Spinal cord (tissue), 10 donors: ENCODE data around the gene INPP5F. TPM values are rescaled to one million over a fixed set of nuclear protein-coding genes. Genes with fewer than 3 reads are reported as not detected.
"Not testable (repeated sequence)": the region's sequence is repeated elsewhere in the genome, so short reads cannot be mapped to it uniquely, and the experiment has no call there.

Source experiments
- DNase-seq, 6 donors: peaks; one replicate each; pipeline versions ENCODE4 v3.0.0 to v3.0.0-alpha.2; 2013 to 2015; ENCODE audit warnings: low spot score in 6 of 6, low read depth in 4 of 6
- H3K27ac ChIP-seq: one replicate; pipeline ENCODE4 v1.5.1; 2013; ENCODE audit warnings: low read depth, low read length, control low read depth
- H3K27me3 ChIP-seq: one replicate; pipeline ENCODE4 v1.6.1; 2013; ENCODE audit warnings: low read length; ENCODE audit not compliant: control insufficient read depth, insufficient read depth
- H3K36me3 ChIP-seq: one replicate; pipeline ENCODE4 v1.6.1; 2013; ENCODE audit warnings: low read length; ENCODE audit not compliant: control insufficient read depth, insufficient read depth
- H3K4me1 ChIP-seq: one replicate; pipeline ENCODE4 v1.6.1; 2013; ENCODE audit warnings: low read length; ENCODE audit not compliant: control insufficient read depth, insufficient read depth
- H3K4me3 ChIP-seq: one replicate; pipeline ENCODE4 v1.5.1; 2013; ENCODE audit warnings: low read depth, low read length, control low read depth
- H3K9me3 ChIP-seq: one replicate; pipeline ENCODE4 v1.6.1; 2013; ENCODE audit warnings: low read length; ENCODE audit not compliant: control insufficient read depth, insufficient read depth
- WGBS: methylation state at CpG from one replicate; pipeline ENCODE4 v1.1.5; 2013; ENCODE audit warnings: missing lambda C conversion rate; ENCODE audit not compliant: insufficient coverage; 5-methylcytosine and 5-hydroxymethylcytosine counted together
- polyA plus RNA-seq, 2 donors: library from polyadenylated mRNA; unstranded; fragments of 120-200 nt; gene quantifications; one replicate each; pipeline ENCODE4 v1.2.1, GENCODE V29; 2013; ENCODE audit not compliant: insufficient read length in 2 of 2
- total RNA-seq, 2 donors: library from RNA; depleted of rRNA in 1 of 2; stranded (reverse); fragments of 120-200 nt in 1 of 2; fragments of >200 nt in 1 of 2; gene quantifications; one replicate each; pipeline versions ENCODE4 v1.2.3 to v1.2.4, GENCODE V29; 2013 to 2014
- donor health status: healthy.

Gene INPP5F
- total and polyA plus RNA-seq, 4 donors: 99.5 to 350 (median 301) TPM

DNA sequence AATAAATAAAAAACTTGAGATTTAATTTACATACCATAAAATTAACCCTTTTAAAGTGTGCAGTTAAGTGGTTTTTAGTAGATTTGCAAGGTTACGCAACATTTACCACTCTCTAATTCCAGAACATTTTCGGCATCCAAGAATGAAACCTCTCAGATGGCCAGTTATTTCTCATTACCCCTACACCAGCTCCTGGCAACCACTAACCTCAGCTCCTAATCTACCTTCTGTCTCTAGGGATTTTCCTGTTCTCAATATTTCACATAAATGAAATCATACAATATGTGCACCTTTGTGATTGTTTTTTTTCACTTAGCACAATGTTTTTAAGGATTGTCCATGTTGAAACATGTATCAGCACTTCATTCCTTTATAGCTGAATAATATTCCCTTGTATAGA lies 45.1 kb downstream of the INPP5F start:
- H3K36me3 ChIP-seq: no peaks in the 10 kb centered on the region
- H3K27ac ChIP-seq: no peak overlapping the region
- DNase-seq: no peak
- H3K4me3 ChIP-seq: no peak overlapping the region
- 78% methylated on average over 2 of the region's 2 CpGs for WGBS
- H3K9me3 ChIP-seq: no peaks in the 10 kb centered on the region
- no peaks in the 10 kb centered on the region for H3K27me3 ChIP-seq
- H3K4me1 ChIP-seq: no peaks in the 10 kb centered on the region

DNA sequence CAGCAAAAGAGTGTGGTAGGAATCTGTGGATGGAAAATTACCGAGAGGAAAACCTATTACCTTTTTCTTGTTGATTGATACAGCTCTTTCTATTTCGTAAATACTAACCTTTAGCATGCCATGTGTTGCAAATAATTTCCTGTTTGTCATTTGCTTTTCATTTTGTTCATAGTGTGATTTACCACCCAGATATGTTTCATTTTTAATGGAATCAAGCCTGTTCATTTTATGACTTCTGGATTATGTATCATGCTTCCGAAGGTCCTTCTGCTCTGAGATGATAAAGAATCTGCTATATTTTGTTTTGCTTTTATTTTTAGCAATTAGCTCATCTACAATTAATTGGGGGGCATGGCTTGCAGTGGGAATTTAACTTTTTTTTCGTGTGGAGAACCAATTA lies 46.5 kb downstream of the INPP5F start:
- no peaks in the 10 kb centered on the region for H3K36me3 ChIP-seq
- no peak overlapping the region for H3K27ac ChIP-seq
- no CpG with 5 or more reads among the region's 4 CpGs for WGBS
- no peaks in the 10 kb centered on the region for H3K9me3 ChIP-seq
- no peak for DNase-seq
- no peak overlapping the region for H3K4me3 ChIP-seq
- H3K27me3 ChIP-seq: no peaks in the 10 kb centered on the region
- H3K4me1 ChIP-seq: no peaks in the 10 kb centered on the region

DNA sequence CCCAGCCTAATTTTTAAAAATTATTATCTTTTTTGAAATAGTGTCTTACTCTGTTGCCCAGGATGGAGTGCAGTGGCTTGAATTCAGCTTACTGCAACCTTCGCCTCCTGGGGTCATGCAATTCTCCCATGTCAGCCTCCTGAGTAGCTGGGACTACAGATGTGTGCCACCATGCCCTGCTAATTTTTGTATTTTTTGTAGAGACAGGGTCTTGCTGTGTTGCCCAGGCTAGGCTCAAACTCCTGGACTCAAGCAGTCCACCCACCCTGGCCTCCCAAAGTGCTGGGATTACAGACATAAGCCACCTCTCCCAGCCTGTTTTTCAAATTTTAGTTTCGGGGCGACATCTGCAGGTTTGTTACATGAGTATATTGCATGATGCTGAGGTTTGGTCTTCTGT lies 47.2 kb downstream of the INPP5F start:
- not testable (repeated sequence) for H3K27me3 ChIP-seq

DNA sequence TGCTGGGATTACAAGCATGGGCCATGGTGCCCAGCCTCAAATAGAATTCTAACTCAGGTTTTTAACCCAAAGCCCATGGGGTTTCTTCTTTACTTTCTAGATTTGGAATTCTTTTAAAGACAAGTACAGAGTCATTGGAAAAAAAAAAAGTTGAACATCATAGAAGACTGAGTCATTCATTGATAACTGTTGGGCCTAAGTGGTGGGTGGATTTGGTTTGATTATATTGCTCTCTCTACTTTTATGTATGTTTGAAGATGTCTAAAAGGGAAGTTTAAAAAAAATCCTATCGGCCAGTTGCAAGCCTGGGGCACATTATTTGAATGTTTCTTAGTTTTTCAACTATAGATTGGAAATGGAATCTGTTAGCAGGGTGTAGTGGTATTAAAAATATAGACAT lies 49.7 kb downstream of the INPP5F start:
- Histone ChIP-seq H3K9me3 (no peaks in the 10 kb centered on the region), H3K4me3 (no peak overlapping the region), H3K27me3 (no peaks in the 10 kb centered on the region), H3K27ac (no peak overlapping the region), H3K4me1 (no peaks in the 10 kb centered on the region), H3K36me3 (no peaks in the 10 kb centered on the region)
- no peak for DNase-seq
- no CpG with 5 or more reads among the region's 1 CpG for WGBS

More for the DNA sequence above, 47.2 kb downstream of the INPP5F start:
- not testable (repeated sequence) for H3K4me1 ChIP-seq, H3K9me3 ChIP-seq, H3K4me3 ChIP-seq, DNase-seq, H3K27ac ChIP-seq, H3K36me3 ChIP-seq
- WGBS: 100% methylated on average over 1 of the region's 3 CpGs

DNA sequence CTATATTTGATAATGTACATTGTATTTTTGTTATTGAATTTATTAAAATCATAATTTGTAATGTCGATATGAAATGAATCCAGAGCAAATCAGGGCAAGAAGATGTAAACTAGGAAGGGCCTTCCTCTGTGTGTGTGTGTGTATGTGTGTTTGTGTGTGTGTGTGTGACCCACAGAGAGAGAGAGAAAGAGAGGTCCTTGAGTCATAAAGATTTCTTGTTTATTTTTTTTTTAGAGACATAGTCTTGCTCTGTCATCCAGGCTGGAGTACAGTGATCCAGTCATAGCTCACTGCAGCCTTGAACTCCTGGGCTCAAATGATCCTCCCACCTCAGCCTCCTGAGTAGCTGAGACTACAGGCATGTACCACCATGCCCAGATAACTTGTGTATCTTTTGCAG lies 50.7 kb downstream of the INPP5F start:
- no peak for DNase-seq
- Histone ChIP-seq H3K4me3 (no peak overlapping the region), H3K27ac (no peak overlapping the region), H3K27me3 (no peaks in the 10 kb centered on the region), H3K4me1 (no peaks in the 10 kb centered on the region), H3K9me3 (no peaks in the 10 kb centered on the region), H3K36me3 (no peaks in the 10 kb centered on the region)
- 100% methylated on average over 1 of the region's 1 CpG for WGBS

DNA sequence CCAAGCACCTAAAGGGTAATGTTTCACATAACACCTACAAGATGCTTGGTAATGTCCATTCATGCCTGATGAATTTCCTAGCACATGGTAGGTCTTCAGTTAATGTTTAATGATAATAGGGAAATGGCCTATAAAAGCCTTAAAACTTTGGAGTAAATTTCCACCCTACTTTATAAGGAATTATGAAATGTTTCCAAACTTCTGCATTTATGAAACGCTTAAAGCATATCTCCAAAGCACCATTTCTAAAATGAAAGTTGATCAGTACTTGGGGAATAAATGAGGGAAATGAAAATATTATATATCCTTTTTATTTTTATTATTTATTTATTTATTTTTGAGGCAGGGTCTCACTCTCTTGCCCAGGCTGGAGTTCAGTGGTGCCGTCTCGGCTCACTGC lies 51.8 kb downstream of the INPP5F start:
- no peak for DNase-seq
- no CpG with 5 or more reads among the region's 3 CpGs for WGBS
- Histone ChIP-seq H3K36me3 (no peaks in the 10 kb centered on the region), H3K4me3 (no peak overlapping the region), H3K9me3 (no peaks in the 10 kb centered on the region), H3K4me1 (no peaks in the 10 kb centered on the region), H3K27me3 (no peaks in the 10 kb centered on the region), H3K27ac (no peak overlapping the region)

DNA sequence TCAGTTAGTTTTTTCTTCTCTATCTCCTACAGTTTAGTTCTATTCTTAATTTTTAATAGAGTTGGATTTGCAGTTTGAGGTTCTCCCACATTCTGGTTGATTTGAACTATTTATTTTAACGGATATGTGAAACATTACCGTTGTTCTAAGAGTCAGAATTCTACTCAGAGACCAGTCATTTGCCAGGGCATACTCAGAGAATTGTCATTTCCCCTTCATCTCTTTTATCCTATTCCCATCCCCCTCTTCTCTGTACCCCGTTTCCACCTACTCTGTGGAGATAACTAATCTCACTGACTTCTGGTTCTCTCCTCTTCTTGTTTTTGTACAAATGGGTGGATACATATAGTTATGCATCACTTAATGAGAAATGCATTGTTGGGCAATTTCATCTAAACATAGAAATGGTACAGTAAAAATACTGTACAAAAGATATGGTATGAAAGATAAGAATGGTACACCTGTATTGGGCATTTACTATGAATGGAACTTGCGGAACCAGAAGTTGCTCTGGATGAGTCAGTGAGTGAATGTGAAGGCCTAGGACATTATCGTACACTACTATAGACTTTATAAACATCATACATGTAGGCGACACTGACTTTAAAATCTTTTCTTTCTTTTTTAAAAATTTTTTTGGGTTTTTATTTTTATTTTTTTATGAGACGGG lies 53.1 kb downstream of the INPP5F start:
- no peaks in the 10 kb centered on the region for H3K27me3 ChIP-seq
- no peak for DNase-seq
- H3K9me3 ChIP-seq: no peaks in the 10 kb centered on the region
- no peak overlapping the region for H3K27ac ChIP-seq
- H3K4me1 ChIP-seq: no peaks in the 10 kb centered on the region
- 94% methylated on average over 2 of the region's 7 CpGs for WGBS
- H3K4me3 ChIP-seq: no peak overlapping the region
- no peaks in the 10 kb centered on the region for H3K36me3 ChIP-seq

DNA sequence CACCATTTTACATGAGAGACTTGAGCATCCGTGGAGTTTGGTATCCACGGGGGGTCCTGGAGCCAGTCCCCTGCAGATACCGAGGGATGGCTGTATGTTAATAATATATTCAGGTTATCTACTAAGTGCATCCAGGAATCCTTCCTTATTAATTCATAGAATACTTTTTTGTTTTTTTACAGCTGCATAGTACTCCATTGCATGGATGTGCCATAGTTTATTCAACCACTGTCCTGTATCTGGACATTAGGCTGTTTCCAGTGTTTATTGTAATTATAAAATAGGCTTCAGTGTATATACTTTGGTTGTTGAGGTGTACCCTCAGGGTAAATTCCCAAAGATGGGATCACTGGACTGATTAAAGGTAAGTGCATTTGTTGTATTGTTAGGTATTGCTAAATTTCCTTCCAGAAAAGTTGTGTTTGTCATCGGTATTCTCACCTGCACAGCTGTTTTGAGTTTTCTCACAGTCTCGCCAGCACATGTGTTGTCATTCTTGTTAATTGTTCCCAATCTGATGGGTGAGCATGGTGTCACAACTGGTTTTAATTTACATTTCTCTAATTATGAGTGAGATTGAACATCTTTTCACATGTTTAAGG lies 55.1 kb downstream of the INPP5F start:
- Histone ChIP-seq H3K36me3 (peaks cover 3% of the 10 kb centered on the region), H3K9me3 (no peaks in the 10 kb centered on the region), H3K4me3 (no peak overlapping the region), H3K27ac (no peak overlapping the region), H3K4me1 (no peaks in the 10 kb centered on the region), H3K27me3 (no peaks in the 10 kb centered on the region)
- 100% methylated on average over 1 of the region's 5 CpGs for WGBS
- no peak for DNase-seq

DNA sequence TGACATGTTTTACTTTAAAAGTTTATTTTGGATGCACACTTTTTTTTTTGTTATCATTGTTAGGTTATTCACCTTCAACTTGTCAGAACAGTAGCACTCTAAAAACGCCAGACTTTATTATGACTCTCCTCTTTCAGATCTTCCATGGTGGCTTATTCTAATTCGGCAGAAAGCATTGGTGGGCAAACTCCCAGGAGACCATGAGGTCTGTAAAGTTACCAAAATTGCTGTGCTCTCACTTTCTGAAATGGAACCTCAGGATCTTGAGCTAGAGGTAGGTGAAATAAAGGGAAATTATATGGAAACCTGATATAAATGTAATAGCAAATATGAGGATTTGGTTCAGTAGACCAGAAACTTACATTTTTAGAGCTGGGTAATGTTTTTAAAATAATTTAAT lies 55.6 kb downstream of the INPP5F start:
- DNase-seq: no peak
- H3K4me1 ChIP-seq: no peaks in the 10 kb centered on the region
- H3K27ac ChIP-seq: no peak overlapping the region
- no peak overlapping the region for H3K4me3 ChIP-seq
- H3K36me3 ChIP-seq: peaks cover 3% of the 10 kb centered on the region
- 82% methylated on average over 2 of the region's 2 CpGs for WGBS
- no peaks in the 10 kb centered on the region for H3K9me3 ChIP-seq
- H3K27me3 ChIP-seq: no peaks in the 10 kb centered on the region

DNA sequence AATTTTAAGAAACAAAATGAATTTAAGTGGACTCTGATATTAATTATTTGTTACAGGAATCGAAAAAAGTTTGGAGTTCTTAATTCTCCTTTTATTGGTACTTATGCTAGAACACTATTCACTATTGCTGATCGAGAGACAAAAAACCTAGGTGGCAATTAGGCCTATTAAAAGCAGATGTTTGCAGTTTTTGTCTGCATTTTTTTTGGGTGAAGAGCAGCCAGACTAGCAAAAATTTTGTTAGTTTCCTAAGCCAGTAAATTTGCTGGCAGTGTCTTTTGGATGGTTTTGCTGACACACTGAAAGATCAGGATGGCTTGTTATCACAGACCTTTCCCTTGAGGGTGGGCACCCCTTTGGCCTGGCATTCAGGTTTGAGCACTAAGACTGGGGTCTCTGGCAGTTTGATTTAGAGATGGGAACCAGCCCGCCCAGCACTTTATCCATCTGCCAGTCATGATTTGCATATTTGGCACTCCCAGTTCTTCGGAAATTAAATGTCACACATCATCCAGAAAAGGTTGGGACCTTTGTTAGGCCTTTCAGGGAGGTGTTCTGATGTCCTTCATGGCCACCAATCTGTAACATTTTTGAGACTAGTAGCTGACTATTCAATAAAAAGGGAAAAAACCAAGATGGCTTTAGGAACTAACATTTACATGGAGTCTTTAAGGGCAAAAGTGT lies 57.3 kb downstream of the INPP5F start:
- Histone ChIP-seq H3K27me3 (no peaks in the 10 kb centered on the region), H3K4me3 (no peak overlapping the region), H3K9me3 (no peaks in the 10 kb centered on the region), H3K36me3 (peaks cover 5% of the 10 kb centered on the region), H3K27ac (no peak overlapping the region), H3K4me1 (no peaks in the 10 kb centered on the region)
- WGBS: 70% methylated on average over 1 of the region's 4 CpGs
- peak in 1 of 6 donors; percentile 17 for DNase-seq
